ENCODE results near the gene MTRR.

GRCh38 chr5:7902666-7903625, 34.0 kb downstream of the MTRR start:
- TF ChIP-seq, protein P1, sequence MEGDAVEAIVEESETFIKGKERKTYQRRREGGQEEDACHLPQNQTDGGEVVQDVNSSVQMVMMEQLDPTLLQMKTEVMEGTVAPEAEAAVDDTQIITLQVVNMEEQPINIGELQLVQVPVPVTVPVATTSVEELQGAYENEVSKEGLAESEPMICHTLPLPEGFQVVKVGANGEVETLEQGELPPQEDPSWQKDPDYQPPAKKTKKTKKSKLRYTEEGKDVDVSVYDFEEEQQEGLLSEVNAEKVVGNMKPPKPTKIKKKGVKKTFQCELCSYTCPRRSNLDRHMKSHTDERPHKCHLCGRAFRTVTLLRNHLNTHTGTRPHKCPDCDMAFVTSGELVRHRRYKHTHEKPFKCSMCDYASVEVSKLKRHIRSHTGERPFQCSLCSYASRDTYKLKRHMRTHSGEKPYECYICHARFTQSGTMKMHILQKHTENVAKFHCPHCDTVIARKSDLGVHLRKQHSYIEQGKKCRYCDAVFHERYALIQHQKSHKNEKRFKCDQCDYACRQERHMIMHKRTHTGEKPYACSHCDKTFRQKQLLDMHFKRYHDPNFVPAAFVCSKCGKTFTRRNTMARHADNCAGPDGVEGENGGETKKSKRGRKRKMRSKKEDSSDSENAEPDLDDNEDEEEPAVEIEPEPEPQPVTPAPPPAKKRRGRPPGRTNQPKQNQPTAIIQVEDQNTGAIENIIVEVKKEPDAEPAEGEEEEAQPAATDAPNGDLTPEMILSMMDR (IDR thresholded peaks at IDR 0.05): no peak
- no peak for TF ChIP-seq POLR2A (IDR thresholded peaks at IDR 0.05)

All from thyroid gland (tissue), 4 donors.